ENCODE results near the gene DHRS13. TPM values are rescaled to one million over a fixed set of nuclear protein-coding genes. Genes with fewer than 3 reads are reported as not detected.
"Not testable (repeated sequence)": the region's sequence is repeated elsewhere in the genome, so short reads cannot be mapped to it uniquely, and the experiment has no call there.

Gene DHRS13
- total and polyA plus RNA-seq, 10 of the 15 experiments (the other 5 are each of a cell fraction or from before 2014, with no cell fraction given), result 0.18 to 55.2 (median 31.3) TPM; not detected in 1

DNA sequence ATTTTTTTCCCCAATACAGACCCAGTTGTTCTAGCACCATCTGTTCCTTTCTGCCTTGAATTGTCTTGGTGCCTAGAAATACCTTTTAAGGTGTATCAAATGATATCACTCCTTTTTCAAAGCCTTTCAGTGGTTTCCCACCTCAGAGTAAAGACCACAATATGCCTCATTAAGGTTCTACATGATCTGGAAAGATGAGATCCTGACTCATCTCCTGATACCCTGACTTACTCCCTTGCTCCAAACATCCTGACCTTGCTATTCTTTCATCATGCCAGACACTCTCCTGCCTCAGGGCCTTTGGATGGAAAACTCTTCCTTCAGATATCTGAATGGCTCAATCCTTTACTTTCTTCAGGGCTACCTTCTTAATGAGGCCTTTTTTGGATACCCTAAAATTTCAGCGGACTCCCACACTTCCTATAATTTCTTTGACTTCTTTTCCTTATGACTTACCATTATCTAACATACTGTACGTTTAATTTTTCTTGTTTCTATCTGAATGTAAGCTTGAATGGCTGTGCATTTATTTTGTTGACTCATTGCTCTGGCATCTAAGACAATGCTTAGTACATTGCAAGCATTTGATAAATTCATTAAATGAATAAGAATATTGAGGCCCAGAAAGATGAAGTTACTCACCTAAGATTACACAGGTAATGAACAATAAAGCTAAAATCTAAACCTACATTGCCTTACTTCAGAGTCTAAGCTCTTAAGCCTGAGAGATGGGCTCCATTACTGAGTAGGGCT lies 24.5 kb downstream of the DHRS13 start:
- CTCF ChIA-PET, result interaction anchor here (0.6 to 2.3 kb wide), 7 partner anchors 12 to 151 kb away, joined by 3 to 44 read pairs (median 3); partner anchors contain the start of gene TLCD1
- intact Hi-C loops (cut with micrococcal nuclease; ENCODE audit: unreplicated experiment), result no loop called here
- Histone ChIP-seq H3K27ac (ENCODE audit: control insufficient read depth, insufficient read depth) (no peak overlapping the region), H3K36me3 (ENCODE audit: control insufficient read depth in 2 of 2, insufficient read depth in 2 of 2, low read length in 1 of 2) (peaks cover 9 to 25% of the 10 kb centered on the region in 2 experiments; a peak in 3 of 4 replicates), H2AFZ (ENCODE audit: control insufficient read depth, low read depth, low read length) (no peak overlapping the region), H3K9ac (ENCODE audit: control insufficient read depth, insufficient read depth, low read length) (no peak overlapping the region), H3K4me2 (ENCODE audit: control insufficient read depth, insufficient read depth) (no peak overlapping the region), H3K9me3 (replicated peaks; ENCODE audit: control insufficient read depth, insufficient read depth, low read length) (no peaks in the 10 kb centered on the region), H3K4me1 (ENCODE audit: control insufficient read depth, insufficient read depth, low read length) (no peaks in the 10 kb centered on the region; the same call in 1 of the 2 replicates), H3K4me3 (no peak overlapping the region), H3K27me3 (replicated peaks in 1 of 2; ENCODE audit: control insufficient read depth in 2 of 2, insufficient read depth in 2 of 2, low read length in 1 of 2) (no peaks in the 10 kb centered on the region), H4K20me1 (ENCODE audit: control insufficient read depth, insufficient read depth) (no peaks in the 10 kb centered on the region), H3K79me2 (ENCODE audit: control insufficient read depth, insufficient read depth, low read length) (no peaks in the 10 kb centered on the region)
- DNase-seq (ENCODE audit: low read depth, low spot score) (no peak), FAIRE-seq (no peak), ATAC-seq (no peak)
- TF ChIP-seq ZNF384 (IDR thresholded peaks at IDR 0.05; ENCODE audit: borderline replicate concordance, low read depth, low read length) (no peak), PAX5 (IDR thresholded peaks at IDR 0.05; ENCODE audit: borderline replicate concordance, low read depth, low read length) (no peak), NR2C2 (IDR thresholded peaks at IDR 0.05; ENCODE audit: borderline replicate concordance, control insufficient read depth, insufficient read length, low read depth) (no peak), JUNB (IDR thresholded peaks at IDR 0.05) (no peak)
- POLR2A ChIA-PET, result interaction anchor here (0.6 to 1.6 kb wide), 5 partner anchors 10 to 114 kb away, joined by 3 to 7 read pairs (median 4); no protein-coding TSS in a partner anchor
- RAD21 ChIA-PET (ENCODE audit: unreplicated experiment), result interaction anchor here (1.0 to 3.0 kb wide), 6 partner anchors 10 to 152 kb away, joined by 3 to 22 read pairs (median 4); partner anchors contain the start of gene NEK8
- SMC1A ChIA-PET (ENCODE audit: uncharacterized antibody, unreplicated experiment), result interaction anchor here (1.4 to 2.8 kb wide), 5 partner anchors 17 to 151 kb away, joined by 3 to 19 read pairs (median 6); partner anchors contain the start of genes ERAL1 and TLCD1
- BruUV-seq (replicated peaks), result no TSS peak
- in situ Hi-C loops (cut with MboI), result loop anchor here (25.0 kb wide), 1 partner anchor 1391 kb away; no protein-coding TSS in a partner anchor
- 71% methylated on average over 2 of the region's 2 CpGs for WGBS (ENCODE audit: insufficient coverage, insufficient replicate concordance, low lambda C conversion rate, missing lambda C conversion rate)

- intact Hi-C loops (cut with micrococcal nuclease; ENCODE audit: unreplicated experiment); H3K9me3 ChIP-seq (replicated peaks; ENCODE audit: control insufficient read depth, insufficient read depth, low read length); ATAC-seq; H3K4me1 ChIP-seq (ENCODE audit: control insufficient read depth, insufficient read depth, low read length); H3K4me2 ChIP-seq (ENCODE audit: control insufficient read depth, insufficient read depth); H3K9ac ChIP-seq (ENCODE audit: control insufficient read depth, insufficient read depth, low read length); H3K27ac ChIP-seq (ENCODE audit: control insufficient read depth, insufficient read depth); H2AFZ ChIP-seq (ENCODE audit: control insufficient read depth, low read depth, low read length); H3K27me3 ChIP-seq (replicated peaks in 1 of 2; ENCODE audit: control insufficient read depth in 2 of 2, insufficient read depth in 2 of 2, low read length in 1 of 2); FAIRE-seq; H4K20me1 ChIP-seq (ENCODE audit: control insufficient read depth, insufficient read depth); BruUV-seq (replicated peaks); H3K4me3 ChIP-seq; H3K79me2 ChIP-seq (ENCODE audit: control insufficient read depth, insufficient read depth, low read length); DNase-seq (ENCODE audit: low read depth, low spot score): not testable (repeated sequence)
- ChIA-PET SMC1A (ENCODE audit: uncharacterized antibody, unreplicated experiment) (interaction anchor here (0.7 to 2.8 kb wide), 3 partner anchors 15 to 113 kb away, joined by 3 to 19 read pairs (median 6); no protein-coding TSS in a partner anchor), RAD21 (ENCODE audit: unreplicated experiment) (interaction anchor here (3.0 kb wide), 1 partner anchor 114 kb away, joined by 22 read pairs; no protein-coding TSS in a partner anchor), CTCF (interaction anchor here (0.6 to 1.0 kb wide), 3 partner anchors 22 to 112 kb away, joined by 3 to 4 read pairs (median 3); no protein-coding TSS in a partner anchor), POLR2A (interaction anchor here (0.6 kb wide), 1 partner anchor 20 kb away, joined by 4 read pairs; no protein-coding TSS in a partner anchor)
- peaks cover 6 to 24% of the 10 kb centered on the region in 2 experiments; a peak in 3 of 4 replicates for H3K36me3 ChIP-seq (ENCODE audit: control insufficient read depth in 2 of 2, insufficient read depth in 2 of 2, low read length in 1 of 2)
- in situ Hi-C loops (cut with MboI), result loop anchor here (25.0 kb wide), 1 partner anchor 1390 kb away; no protein-coding TSS in a partner anchor
- 86% methylated on average over 6 of the region's 6 CpGs for WGBS (ENCODE audit: insufficient coverage, insufficient replicate concordance, low lambda C conversion rate, missing lambda C conversion rate)
These were observed 25.6 kb downstream of the DHRS13 start for GRCh38 chr17:28877150-28877711.

Data from GM12878 (cell line).